Cardiac muscle cell (in vitro differentiated cells and primary cell): ENCODE measurements around the gene ZNF528. TPM values are rescaled to one million over a fixed set of nuclear protein-coding genes. Genes with fewer than 3 reads are reported as not detected.

Experiments used
- DNase-seq, 2 donors: peaks; one replicate each; pipeline versions ENCODE4 v3.0.0 to v3.0.0-alpha.2; 2010 to 2017; ENCODE audit warnings: low read depth in 1 of 2, low spot score in 1 of 2
- H3K27ac ChIP-seq: fragments of 200-600 bp; sonication (generic); 2 replicates; pipeline ENCODE4 v1.5.1; 2016
- H3K27me3 ChIP-seq: fragments of 200-600 bp; sonication (generic); 2 replicates; pipeline ENCODE4 v1.6.0; 2016; ENCODE audit warnings: control low read depth
- H3K36me3 ChIP-seq: fragments of 200-600 bp; sonication (generic); 2 replicates; pipeline ENCODE4 v1.5.1; 2016; ENCODE audit warnings: control low read depth
- H3K4me1 ChIP-seq: fragments of 200-600 bp; sonication (generic); 2 replicates; pipeline ENCODE4 v1.8.1; 2017; ENCODE audit warnings: low read depth, mild to moderate bottlenecking, mixed run types
- H3K4me3 ChIP-seq: fragments of 200-600 bp; sonication (generic); 2 replicates; pipeline ENCODE4 v1.5.1; 2016; ENCODE audit warnings: mild to moderate bottlenecking
- H3K9me3 ChIP-seq: fragments of 200-600 bp; sonication (generic); 2 replicates; pipeline ENCODE4 v1.5.1; 2017; ENCODE audit warnings: low read depth, mild to moderate bottlenecking, control low read depth
- polyA plus RNA-seq: library from polyadenylated mRNA; unstranded; fragments of >200 nt; fragmentation: Nextera tagmentation; extraction: Ambion mirVana; gene quantifications from 2 replicates; pipeline ENCODE4 v1.2.1, GENCODE V29; 2016
- total RNA-seq: library from RNA; depleted of rRNA; stranded (reverse); fragments of >200 nt; gene quantifications from 2 replicates; pipeline ENCODE4 v1.2.3, GENCODE V29; 2016
- TF ChIP-seq, protein P1 (sequence below): IDR thresholded peaks from 2 replicates; pipeline ENCODE4 v1.5.1; 2012; ENCODE audit warnings: low read depth, mild to moderate bottlenecking, low read length

The ZNF528 gene
- total and polyA plus RNA-seq, 2 experiments from 2014 or later = 25.0 to 41.9 TPM

DNA sequence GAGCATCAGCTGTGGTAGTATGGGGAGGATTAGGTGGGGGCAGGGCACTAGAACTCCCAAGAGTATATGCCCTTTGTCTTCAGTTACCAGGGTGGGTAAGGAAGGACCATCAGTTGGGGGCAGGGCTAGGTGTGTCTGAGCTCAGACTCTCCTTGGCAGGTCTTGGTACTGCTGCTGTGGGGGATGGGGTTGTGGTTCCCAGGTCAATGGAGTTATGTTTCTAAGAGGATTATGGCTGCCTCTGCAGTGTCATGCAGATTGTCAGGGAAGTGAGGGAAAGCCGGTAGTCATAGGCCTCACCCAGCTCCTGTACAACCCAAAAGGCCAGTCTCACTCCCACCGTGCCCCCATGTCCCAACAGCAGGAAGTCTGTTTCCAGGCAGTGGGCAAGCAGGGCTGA is 46.9 kb downstream of the ZNF528 start:
- Histone ChIP-seq H3K4me1 (no peaks in the 10 kb centered on the region), H3K4me3 (no peak overlapping the region), H3K36me3 (no peaks in the 10 kb centered on the region), H3K27me3 (no peaks in the 10 kb centered on the region), H3K27ac (no peak overlapping the region), H3K9me3 (no peaks in the 10 kb centered on the region)
- TF ChIP-seq, protein P1, sequence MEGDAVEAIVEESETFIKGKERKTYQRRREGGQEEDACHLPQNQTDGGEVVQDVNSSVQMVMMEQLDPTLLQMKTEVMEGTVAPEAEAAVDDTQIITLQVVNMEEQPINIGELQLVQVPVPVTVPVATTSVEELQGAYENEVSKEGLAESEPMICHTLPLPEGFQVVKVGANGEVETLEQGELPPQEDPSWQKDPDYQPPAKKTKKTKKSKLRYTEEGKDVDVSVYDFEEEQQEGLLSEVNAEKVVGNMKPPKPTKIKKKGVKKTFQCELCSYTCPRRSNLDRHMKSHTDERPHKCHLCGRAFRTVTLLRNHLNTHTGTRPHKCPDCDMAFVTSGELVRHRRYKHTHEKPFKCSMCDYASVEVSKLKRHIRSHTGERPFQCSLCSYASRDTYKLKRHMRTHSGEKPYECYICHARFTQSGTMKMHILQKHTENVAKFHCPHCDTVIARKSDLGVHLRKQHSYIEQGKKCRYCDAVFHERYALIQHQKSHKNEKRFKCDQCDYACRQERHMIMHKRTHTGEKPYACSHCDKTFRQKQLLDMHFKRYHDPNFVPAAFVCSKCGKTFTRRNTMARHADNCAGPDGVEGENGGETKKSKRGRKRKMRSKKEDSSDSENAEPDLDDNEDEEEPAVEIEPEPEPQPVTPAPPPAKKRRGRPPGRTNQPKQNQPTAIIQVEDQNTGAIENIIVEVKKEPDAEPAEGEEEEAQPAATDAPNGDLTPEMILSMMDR = no peak
- no peak for DNase-seq

GRCh38 chr19:52451241-52451640 is 53.6 kb downstream of the ZNF528 start:
- Histone ChIP-seq H3K4me1 (no peaks in the 10 kb centered on the region), H3K27ac (no peak overlapping the region), H3K9me3 (no peaks in the 10 kb centered on the region), H3K27me3 (no peaks in the 10 kb centered on the region), H3K36me3 (no peaks in the 10 kb centered on the region), H3K4me3 (no peak overlapping the region)
- TF ChIP-seq, protein P1 = no peak
- no peak for DNase-seq

GRCh38 chr19:52453324-52454094 is 55.9 kb downstream of the ZNF528 start, which contains the start of gene ZNF578:
ZNF578 (plus strand) TSS chr19:52453553; CDS start chr19:52501846, 48,293 bp downstream.
- Histone ChIP-seq H3K27ac (no peak within 1 kb of the TSS), H3K4me3 (peak within 1 kb of the TSS; percentile 53)

GRCh38 chr19:52464798-52465470 is 67.3 kb downstream of the ZNF528 start:
- Histone ChIP-seq H3K27ac (no peak overlapping the region), H3K27me3 (no peaks in the 10 kb centered on the region), H3K4me1 (no peaks in the 10 kb centered on the region), H3K36me3 (no peaks in the 10 kb centered on the region), H3K4me3 (no peak overlapping the region), H3K9me3 (peaks cover 2% of the 10 kb centered on the region)
- TF ChIP-seq, protein P1 = no peak
- peak in 1 of 2 donors; percentile 66 for DNase-seq

More at GRCh38 chr19:52453324-52454094, 55.9 kb downstream of the ZNF528 start, which contains the start of gene ZNF578:
- TF ChIP-seq, protein P1 = no peak
- DNase-seq = peak; percentile 81 to 92
- H3K27me3 ChIP-seq = no peaks in the 10 kb centered on the region
- H3K4me1 ChIP-seq = no peaks in the 10 kb centered on the region
- H3K9me3 ChIP-seq = no peaks in the 10 kb centered on the region
- no peaks in the 10 kb centered on the region for H3K36me3 ChIP-seq

Other genes starting within 250 kb of the ZNF528 start
- gene ZNF836, start 226.2 kb upstream of the ZNF528 start, total RNA-seq = 9.4 and 13.1 TPM in 2 replicates
- 7.3 and 10.8 TPM in 2 replicates for gene ZNF836, start 226.2 kb upstream of the ZNF528 start, polyA plus RNA-seq
- 641 and 821 TPM in 2 replicates for gene PPP2R1A, start 207.8 kb upstream of the ZNF528 start, total RNA-seq
- gene PPP2R1A, start 207.8 kb upstream of the ZNF528 start, polyA plus RNA-seq = 724 and 813 TPM in 2 replicates
- gene ZNF766, start 128.3 kb upstream of the ZNF528 start, total RNA-seq = 8.4 and 10.9 TPM in 2 replicates
- gene ZNF766, start 128.3 kb upstream of the ZNF528 start, polyA plus RNA-seq = 26.5 and 27.9 TPM in 2 replicates
- 13.6 and 19.0 TPM in 2 replicates for gene ZNF480, start 100.7 kb upstream of the ZNF528 start, total RNA-seq
- gene ZNF480, start 100.7 kb upstream of the ZNF528 start, polyA plus RNA-seq = 20.6 and 24.7 TPM in 2 replicates
- 11.5 and 14.3 TPM in 2 replicates for gene ZNF610, start 61.6 kb upstream of the ZNF528 start, total RNA-seq
- 15.7 and 23.7 TPM in 2 replicates for gene ZNF610, start 61.6 kb upstream of the ZNF528 start, polyA plus RNA-seq
- gene ZNF880, start 27.9 kb upstream of the ZNF528 start, total RNA-seq = 20.9 and 25.3 TPM in 2 replicates
- gene ZNF880, start 27.9 kb upstream of the ZNF528 start, polyA plus RNA-seq = 19.5 and 24.7 TPM in 2 replicates
- gene ZNF534, start 31.3 kb downstream of the ZNF528 start, total RNA-seq = 1.5 and 2.6 TPM in 2 replicates
- gene ZNF534, start 31.3 kb downstream of the ZNF528 start, polyA plus RNA-seq = 1.6 and 2.0 TPM in 2 replicates
- gene ZNF578, start 55.7 kb downstream of the ZNF528 start, total RNA-seq = 3.4 and 3.8 TPM in 2 replicates
- gene ZNF578, start 55.7 kb downstream of the ZNF528 start, polyA plus RNA-seq = 2.6 and 3.1 TPM in 2 replicates
- 19.0 and 22.9 TPM in 2 replicates for gene ZNF808, start 129.8 kb downstream of the ZNF528 start, total RNA-seq
- gene ZNF808, start 129.8 kb downstream of the ZNF528 start, polyA plus RNA-seq = 6.2 and 11.3 TPM in 2 replicates
- gene ZNF701, start 172.4 kb downstream of the ZNF528 start, total RNA-seq = 6.3 and 13.5 TPM in 2 replicates
- gene ZNF701, start 172.4 kb downstream of the ZNF528 start, polyA plus RNA-seq = 10.8 and 11.0 TPM in 2 replicates
- gene ZNF83, start 240.5 kb downstream of the ZNF528 start, total RNA-seq = 49.2 and 134 TPM in 2 replicates
- 33.1 and 67.4 TPM in 2 replicates for gene ZNF83, start 240.5 kb downstream of the ZNF528 start, polyA plus RNA-seq